Esophagus mucosa (tissue), 1 donor: Measurements from ENCODE around the gene BRMS1L. TPM values are rescaled to one million over a fixed set of nuclear protein-coding genes. Genes with fewer than 3 reads are reported as not detected.

Source experiments
- total RNA-seq: library from RNA; stranded (reverse); gene quantifications from one replicate; pipeline ENCODE4 v1.2.4, GENCODE V29; 2023
- donor health status: DM: yes; HTN: yes; CAD: no.

BRMS1L gene
- total RNA-seq, 1 donor from 2014 or later: 6.9 TPM

Other genes starting within 250 kb of the BRMS1L start
- gene RALGAPA1, start 17.0 kb upstream of the BRMS1L start, total RNA-seq: 41.8 TPM